Measurements from ENCODE around the gene HOXB9. TPM values are rescaled to one million over a fixed set of nuclear protein-coding genes. Genes with fewer than 3 reads are reported as not detected.

Gene HOXB9
- total and polyA plus RNA-seq, 2 experiments from 2014 or later: not detected

DNA sequence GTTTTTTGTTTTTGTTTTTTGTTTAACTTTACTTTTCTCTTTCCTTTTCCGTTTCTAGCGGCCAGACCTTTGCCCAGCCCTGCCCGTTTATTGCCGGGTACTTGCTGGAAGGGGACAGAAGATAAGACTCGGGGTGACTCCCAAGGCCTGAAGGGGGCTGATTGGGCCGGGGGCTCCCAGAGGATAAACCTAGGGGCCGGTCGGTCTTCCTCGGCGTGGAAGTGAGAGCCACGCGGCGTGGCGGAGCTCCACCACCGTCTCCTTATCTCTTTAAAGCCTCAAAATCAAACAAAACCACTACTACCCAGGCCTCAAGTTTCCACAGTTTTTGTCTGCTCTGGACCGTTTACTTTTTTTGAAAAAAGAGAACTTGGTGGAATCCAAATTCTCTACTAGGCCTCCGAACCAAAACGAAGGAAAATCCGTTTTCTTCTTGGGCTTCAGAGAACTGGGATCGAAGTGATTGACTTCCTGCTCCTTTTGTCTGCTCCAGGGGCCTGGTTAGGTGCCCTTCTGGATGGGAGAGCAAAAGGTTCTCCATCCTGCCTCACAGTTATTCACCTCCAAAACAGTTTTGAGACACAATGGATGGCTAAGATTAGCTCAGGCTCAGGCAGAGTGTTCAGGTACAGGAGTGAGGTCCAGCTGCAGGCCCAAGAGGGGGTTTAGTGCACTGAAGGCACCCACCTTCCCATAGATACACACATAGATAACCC is 8.5 kb upstream of the HOXB9 start:
- H3K27ac Mint-ChIP-seq: no peak overlapping the region

DNA sequence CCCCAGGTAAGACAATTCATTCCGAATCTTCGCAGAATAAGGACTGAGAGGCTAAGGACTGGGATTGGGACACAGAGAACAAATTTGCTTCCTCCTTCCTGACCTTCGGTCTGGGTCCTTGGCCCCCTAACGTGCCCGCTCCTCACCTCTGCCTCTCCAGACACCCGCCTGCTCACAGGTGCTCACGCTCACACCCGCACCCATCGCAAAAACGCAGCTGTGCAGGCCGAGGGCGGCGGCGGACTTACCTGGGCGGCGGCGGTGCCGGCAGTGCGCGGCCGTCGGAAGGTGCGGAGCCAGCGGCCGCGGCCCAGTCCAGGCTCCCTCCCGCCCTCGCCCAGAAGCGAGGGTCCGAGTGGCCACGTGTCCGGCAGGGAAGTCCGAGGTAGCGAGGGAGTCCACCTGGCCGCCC is 7.1 kb upstream of the HOXB9 start:
- H3K36me3 Mint-ChIP-seq (ENCODE audit: low read depth): no peaks in the 10 kb centered on the region
- H3K27me3 ChIP-seq (ENCODE audit: insufficient read depth): peaks cover 100% of the 10 kb centered on the region
- H3K36me3 ChIP-seq (ENCODE audit: insufficient read depth): no peaks in the 10 kb centered on the region
- TF ChIP-seq STAT1 (IDR thresholded peaks at IDR 0.05; ENCODE audit: unreplicated experiment): no peak
- peak; percentile 77 for TF ChIP-seq EZH2 (IDR thresholded peaks at IDR 0.05; ENCODE audit: low read depth, unreplicated experiment)
- no peak for TF ChIP-seq NANOG (IDR thresholded peaks at IDR 0.05; ENCODE audit: borderline replicate concordance)
- no peak for TF ChIP-seq EZH2phosphoT487 (IDR thresholded peaks at IDR 0.05; ENCODE audit: unreplicated experiment)
- peaks cover 31% of the 10 kb centered on the region for H3K4me1 ChIP-seq (ENCODE audit: insufficient read depth)
- H3K4me2 ChIP-seq: peak overlapping the region; percentile 62; the same call in 1 of the 2 replicates
- peak overlapping the region; percentile 35; the same call in 1 of the 2 replicates for H3K4me3 ChIP-seq
- ATAC-seq (peak; percentile 20), DNase-seq (ENCODE audit: low spot score) (peak; percentile 46)
- peaks cover 3% of the 10 kb centered on the region; the same call in 2 of the 3 replicates for H3K9me3 Mint-ChIP-seq
- H3K4me1 Mint-ChIP-seq: peaks cover 10% of the 10 kb centered on the region
- H3K27ac Mint-ChIP-seq: no peak overlapping the region
- H3F3A ChIP-seq (replicated peaks; ENCODE audit: low read depth): peaks cover 46% of the 10 kb centered on the region
- H3K4me3 Mint-ChIP-seq: no peak overlapping the region; the same call in 2 of the 3 replicates
- no peak overlapping the region for H3K27ac ChIP-seq (ENCODE audit: low read depth)
- no peak overlapping the region; the same call in 1 of the 2 replicates for H2AFZ ChIP-seq
- H4K20me1 ChIP-seq (replicated peaks; ENCODE audit: insufficient read depth): peaks cover 76% of the 10 kb centered on the region
- no peaks in the 10 kb centered on the region for H3K79me2 ChIP-seq (replicated peaks; ENCODE audit: insufficient read depth)
- H3K9me2 ChIP-seq (ENCODE audit: insufficient read depth): no peaks in the 10 kb centered on the region
- H3K27me3 Mint-ChIP-seq (ENCODE audit: insufficient read depth, low read depth, poor library complexity): peaks cover 100% of the 10 kb centered on the region

More for the DNA sequence above, 8.5 kb upstream of the HOXB9 start:
- Histone ChIP-seq H3F3A (replicated peaks; ENCODE audit: low read depth) (peaks cover 39% of the 10 kb centered on the region), H3K27ac (ENCODE audit: low read depth) (no peak overlapping the region), H3K27me3 (ENCODE audit: insufficient read depth) (peaks cover 100% of the 10 kb centered on the region), H3K4me2 (no peak overlapping the region), H3K36me3 (ENCODE audit: insufficient read depth) (no peaks in the 10 kb centered on the region), H3K79me2 (replicated peaks; ENCODE audit: insufficient read depth) (no peaks in the 10 kb centered on the region), H2AFZ (no peak overlapping the region), H4K20me1 (replicated peaks; ENCODE audit: insufficient read depth) (peaks cover 72% of the 10 kb centered on the region), H3K4me1 (ENCODE audit: insufficient read depth) (peaks cover 31% of the 10 kb centered on the region), H3K4me3 (no peak overlapping the region), H3K9me2 (ENCODE audit: insufficient read depth) (no peaks in the 10 kb centered on the region)
- Mint-ChIP-seq H3K4me1 (peaks cover 10% of the 10 kb centered on the region), H3K27me3 (ENCODE audit: insufficient read depth, low read depth, poor library complexity) (peaks cover 100% of the 10 kb centered on the region), H3K36me3 (ENCODE audit: low read depth) (no peaks in the 10 kb centered on the region), H3K4me3 (no peak overlapping the region), H3K9me3 (peaks cover 3% of the 10 kb centered on the region; the same call in 2 of the 3 replicates)
- no peak for DNase-seq (ENCODE audit: low spot score)
- no peak for ATAC-seq
- TF ChIP-seq, protein P1, sequence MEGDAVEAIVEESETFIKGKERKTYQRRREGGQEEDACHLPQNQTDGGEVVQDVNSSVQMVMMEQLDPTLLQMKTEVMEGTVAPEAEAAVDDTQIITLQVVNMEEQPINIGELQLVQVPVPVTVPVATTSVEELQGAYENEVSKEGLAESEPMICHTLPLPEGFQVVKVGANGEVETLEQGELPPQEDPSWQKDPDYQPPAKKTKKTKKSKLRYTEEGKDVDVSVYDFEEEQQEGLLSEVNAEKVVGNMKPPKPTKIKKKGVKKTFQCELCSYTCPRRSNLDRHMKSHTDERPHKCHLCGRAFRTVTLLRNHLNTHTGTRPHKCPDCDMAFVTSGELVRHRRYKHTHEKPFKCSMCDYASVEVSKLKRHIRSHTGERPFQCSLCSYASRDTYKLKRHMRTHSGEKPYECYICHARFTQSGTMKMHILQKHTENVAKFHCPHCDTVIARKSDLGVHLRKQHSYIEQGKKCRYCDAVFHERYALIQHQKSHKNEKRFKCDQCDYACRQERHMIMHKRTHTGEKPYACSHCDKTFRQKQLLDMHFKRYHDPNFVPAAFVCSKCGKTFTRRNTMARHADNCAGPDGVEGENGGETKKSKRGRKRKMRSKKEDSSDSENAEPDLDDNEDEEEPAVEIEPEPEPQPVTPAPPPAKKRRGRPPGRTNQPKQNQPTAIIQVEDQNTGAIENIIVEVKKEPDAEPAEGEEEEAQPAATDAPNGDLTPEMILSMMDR (conservative IDR thresholded peaks at IDR 0.05; ENCODE audit: low read depth in 2 of 2): no peak
- TF ChIP-seq EZH2 (IDR thresholded peaks at IDR 0.05; ENCODE audit: low read depth, unreplicated experiment) (peak; percentile 91), POLR2AphosphoS5 (IDR thresholded peaks at IDR 0.05; ENCODE audit: low read depth) (no peak), JUNB (IDR thresholded peaks at IDR 0.05; ENCODE audit: unreplicated experiment) (no peak)
